ENCODE measurements around the gene NAALADL2.

The NAALADL2 gene

DNA sequence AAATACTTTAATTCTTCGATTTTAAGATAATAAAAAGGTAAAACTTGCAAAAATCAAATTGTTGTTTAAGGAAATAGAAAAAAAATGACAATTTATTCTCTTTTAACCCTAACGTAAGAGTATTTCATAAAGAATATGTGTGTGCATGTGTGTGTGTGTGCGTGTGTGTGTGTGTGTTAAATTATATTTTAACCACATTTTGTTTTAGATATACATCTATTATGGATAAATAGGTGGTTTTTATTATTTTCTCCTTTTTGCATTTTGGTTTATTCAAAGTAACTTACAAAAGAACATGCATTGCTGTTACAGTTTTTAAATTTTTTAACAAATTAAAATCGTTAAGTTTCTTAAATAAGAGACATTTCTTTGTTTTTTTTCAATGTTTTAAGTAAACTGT lies 414.4 kb downstream of the NAALADL2 start:
- no peak for DNase-seq

DNA sequence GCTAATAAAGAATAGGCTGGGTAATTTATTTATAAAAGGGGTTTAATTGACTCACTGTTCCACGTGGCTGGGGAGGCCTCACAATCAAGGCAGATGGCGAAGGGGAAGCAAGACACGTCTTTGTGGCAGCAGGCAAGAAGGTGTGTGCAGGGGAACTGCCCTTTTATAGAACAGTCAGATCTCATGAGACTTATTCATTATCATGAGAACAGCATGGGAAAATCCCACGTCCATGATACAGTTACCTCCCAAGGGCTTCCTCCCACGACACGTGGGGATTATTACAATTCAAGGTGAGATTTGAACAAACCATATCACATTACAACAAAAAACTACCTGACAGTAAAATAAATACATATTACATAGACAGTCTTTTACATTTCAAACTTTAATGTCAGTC lies 414.9 kb downstream of the NAALADL2 start:
- no peak for DNase-seq

DNA sequence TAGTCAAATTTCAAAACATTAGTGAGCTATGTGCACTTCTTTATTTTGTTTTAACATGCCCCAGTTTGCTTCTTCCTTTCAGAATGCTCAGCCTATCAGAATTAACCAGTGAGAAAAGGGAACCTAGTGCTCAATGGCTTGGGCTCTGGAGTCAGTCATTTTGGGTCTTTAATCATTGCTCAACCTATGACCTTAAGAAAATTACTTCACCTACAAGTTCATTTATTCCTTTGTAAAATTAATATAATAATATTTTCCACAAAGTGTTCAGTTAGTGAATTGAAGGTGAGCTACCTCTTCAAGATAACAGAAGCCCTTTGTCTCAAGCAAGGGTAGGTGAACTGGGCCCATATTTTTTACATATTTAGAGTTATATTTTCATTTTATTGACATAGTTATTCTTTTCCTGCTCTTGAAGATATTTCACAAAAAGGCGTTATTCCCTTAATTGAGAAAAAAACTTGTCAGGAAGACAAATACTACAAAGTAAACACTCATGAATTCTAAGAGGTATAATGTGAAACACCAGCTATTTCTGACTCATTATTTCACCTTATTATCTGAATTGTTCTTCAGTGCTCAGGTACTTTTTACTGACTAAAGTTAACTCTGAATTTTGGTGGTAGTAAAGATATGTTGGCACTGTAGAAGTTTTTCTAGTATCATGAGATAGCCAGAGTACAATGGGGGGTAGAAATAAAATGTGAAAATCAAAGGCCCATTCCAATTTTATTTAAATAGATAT lies 415.5 kb downstream of the NAALADL2 start:
- DNase-seq = no peak

DNA sequence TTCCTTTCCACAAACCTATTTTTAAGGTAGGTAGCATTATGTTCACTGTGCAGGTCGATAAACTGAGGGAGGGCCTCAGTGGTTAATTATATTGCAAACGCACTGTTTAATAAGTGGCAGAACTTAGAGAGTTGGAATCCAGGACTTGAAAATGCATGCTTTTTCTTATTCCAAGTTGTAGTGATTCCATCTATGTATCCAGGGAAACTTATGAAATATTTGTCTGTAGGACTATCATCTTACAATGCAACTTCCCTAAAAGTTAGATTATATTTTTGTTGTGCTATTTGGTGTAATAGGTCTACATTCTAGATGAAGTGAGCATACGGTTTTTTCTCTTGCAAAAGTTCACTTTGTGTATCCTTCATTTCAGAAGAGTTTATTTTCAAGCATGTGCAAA lies 419.5 kb downstream of the NAALADL2 start:
- DNase-seq = no peak

DNA sequence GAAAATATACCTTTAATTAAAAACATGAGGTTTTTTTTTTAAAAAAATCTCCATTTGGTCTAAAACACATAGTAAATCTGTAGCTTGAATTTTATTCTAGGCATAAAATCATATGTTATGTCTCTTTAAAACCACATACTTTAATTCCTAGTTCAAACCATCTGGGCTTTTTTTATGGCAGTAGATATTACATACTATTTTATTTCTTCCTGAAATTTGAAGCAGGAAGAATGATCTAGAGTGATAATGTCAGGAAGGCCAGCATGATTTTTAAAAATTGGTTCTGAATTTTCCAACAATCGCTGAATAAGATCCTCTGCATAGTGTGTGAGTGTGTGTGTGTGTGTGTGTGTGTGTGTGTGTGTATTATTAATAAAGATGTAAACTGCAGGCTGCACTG lies 420.3 kb downstream of the NAALADL2 start:
- no peak for DNase-seq

DNA sequence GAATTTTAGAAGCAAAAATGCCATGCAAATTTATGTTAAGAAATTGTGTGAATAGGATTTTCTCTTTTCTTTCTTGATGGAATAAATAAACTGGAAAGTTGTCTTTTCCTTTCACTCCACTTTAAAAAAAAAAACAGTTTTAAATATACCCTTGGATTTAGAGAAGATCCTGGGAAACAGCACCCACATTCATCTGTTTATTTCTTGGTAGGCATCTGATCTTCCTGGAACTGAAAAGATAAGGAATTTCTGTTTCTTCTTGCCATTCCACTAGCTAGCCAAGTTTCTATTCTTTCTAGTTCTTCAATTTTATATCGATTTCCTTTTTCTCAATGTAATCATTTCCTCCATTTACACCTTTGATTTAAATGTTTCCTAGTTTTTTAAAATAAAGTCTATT lies 420.8 kb downstream of the NAALADL2 start:
- DNase-seq = no peak

DNA sequence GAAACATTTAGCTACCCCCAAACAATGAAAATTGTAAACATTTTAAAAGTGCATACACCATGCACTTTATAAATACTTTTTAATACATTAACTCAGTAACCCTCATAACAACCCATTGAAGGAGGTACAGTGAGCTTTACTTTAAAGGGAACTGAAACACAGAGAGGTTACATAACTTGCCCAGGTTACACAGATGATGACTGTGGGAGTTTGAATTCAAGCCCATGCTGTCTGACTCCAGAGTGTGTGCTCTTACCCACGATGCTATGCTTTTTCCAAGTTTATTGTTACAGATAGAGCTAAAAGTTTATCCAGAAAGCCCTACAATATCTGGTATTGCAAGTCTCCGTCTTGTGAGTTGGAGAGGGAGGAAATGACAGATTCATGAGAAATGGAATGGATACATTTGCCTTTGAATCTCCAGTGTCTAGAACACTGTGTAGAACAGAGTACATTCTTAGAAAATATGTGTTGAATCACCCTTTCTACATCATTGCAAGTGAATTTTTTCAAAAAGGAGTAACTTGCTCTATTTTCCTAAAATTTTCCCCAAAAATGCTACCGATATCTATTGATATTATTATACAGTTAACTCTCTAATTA lies 428.3 kb downstream of the NAALADL2 start:
- DNase-seq = no peak

DNA sequence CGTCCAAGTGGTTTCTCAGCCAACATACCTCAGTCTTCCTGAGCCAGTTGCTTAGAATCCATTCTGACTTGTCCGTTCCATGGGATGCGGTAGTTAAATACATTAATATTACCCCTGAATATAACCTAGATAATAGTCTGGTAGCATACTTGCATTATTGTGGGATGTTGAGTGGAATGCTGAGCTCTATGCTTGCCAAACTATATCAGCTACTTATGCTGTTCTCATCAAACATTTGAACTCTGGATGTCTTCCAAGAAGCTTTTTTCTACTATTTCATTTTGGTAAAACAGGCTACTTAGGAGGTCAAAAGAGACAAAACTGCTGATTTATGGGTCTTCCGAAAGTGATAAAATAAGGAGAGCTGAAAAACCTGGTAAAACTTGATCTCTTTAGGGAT lies 429.5 kb downstream of the NAALADL2 start:
- no peak for DNase-seq

DNA sequence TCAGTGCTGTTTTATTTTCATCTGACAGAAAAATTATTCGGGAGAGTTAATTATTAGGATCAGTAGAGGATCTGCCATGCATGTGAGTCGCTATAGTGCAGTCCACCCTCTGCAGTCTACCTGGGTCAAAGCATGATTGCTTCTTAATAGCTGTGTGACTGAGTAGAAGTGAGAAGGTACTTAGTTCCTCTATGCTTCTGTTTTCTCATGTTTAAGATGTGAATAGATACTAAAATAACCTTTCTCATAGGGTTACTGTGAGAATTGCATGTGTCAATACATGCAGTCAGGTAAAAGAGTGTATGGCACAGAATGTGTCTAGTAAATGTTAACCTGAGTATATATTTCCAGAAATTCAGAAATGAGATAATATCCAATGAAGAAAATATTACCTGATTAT lies 435.7 kb downstream of the NAALADL2 start:
- DNase-seq = no peak

DNA sequence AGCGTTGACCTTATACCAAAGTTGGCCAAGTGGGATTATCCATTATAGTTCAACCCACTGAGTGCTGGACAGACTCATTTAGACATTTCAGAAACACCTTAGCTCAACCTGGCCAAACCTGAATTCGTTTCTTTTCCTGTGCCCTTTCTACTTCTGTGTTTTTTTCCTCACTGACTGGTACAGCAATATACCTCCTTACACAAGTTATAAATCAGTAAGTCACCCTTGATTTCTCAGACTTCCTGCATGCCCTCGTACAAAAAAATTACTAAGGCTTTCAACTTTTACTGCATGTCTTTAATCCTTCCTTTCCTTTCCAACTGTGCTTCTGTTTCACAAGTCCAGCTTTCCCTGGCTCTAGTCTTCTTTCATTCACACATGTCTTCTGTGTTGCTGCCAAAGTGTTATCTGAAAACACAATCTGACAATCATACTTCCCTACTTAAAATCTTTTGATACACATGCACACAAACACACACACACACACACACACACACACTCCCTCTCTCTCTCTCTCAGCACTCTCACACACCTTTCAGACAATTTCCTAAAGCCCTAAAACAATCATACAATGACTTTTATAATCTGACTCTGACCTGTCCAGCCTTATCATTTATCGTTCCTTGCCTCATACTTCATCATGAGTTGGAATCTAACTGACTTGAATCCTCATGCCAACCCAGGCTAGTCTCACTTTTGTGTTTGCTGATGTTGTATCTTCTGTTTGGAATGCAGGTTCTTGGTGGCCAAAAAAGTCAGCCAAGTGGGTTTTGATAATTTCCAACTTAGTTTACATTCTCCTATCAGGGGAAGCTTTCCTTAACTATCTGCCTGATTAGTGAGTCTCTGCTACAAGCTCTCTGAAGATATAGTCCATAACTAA lies 436.4 kb downstream of the NAALADL2 start:
- DNase-seq = no peak

DNA sequence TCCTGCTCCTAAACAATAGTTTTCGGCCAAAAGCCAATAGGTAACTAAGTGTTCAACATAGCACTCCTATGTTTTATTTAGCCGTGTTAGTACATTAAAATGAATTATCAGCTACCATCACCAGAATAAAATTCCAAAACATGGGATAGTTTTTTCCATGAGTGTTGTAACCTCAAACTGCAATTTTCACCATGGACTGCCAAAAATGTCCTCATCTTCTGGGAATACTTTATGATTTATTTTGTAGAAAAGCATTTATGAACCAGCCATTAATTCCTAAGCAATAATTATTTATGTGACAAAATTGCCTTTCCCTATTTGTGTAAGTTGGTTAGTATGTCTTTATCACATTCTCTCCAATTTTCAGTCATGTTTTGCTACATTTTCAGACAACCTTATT lies 438.1 kb downstream of the NAALADL2 start:
- DNase-seq = no peak

DNA sequence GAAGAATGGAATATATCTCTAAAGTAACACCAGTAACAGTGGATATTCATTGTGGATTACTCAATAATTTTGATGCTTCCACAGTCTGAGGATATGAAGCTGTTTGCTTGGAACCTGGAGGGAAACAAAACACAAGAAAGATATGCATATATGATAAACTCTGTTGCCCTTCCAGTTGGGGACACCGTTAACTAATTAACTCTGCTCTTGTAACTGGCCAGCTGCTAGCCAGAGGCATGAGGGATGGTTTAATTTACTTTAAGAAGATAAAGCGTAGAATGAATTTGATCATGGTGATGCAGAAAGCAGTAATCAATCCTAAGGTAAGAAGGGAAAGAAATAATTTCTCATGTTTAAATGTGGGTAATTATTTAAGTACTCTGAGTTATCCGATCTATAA lies 442.6 kb downstream of the NAALADL2 start:
- DNase-seq = no peak

DNA sequence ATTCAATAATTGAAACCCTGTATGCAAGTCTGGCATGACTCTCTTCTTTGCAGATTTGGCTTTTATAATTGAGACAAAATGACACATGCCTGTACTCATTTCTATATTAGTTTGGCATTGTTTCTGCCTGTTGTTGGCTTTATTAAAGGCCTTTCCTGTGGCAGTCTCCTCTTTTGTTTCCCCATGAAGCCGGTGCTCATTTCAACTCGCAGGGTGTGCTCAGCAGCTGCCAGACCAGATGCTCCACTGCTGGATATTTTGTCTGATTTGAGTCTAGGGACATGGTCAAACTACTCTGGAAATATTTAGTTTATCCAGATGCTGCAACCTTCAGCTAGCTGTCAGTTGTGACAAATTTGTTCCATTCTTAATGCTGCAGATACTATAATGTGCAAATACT lies 445.3 kb downstream of the NAALADL2 start:
- DNase-seq = no peak

DNA sequence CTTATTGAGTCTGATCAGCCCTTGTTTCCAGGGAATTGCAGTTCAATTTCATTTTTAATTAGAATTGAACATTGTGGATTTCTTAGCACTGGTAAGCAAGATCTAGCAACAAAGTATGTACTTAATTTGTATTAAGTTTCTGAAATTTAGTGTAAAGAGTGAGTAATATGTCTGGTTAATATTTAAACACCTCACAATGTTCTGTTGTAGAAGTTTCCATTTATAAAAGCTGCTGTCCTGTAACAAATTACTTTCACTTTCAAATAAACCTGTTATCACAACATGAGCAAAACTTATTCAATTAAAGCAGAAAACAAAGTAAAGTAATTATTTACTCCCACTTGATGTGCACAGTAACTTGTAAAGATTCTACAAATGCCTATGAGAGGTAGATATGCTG lies 448.5 kb downstream of the NAALADL2 start:
- no peak for DNase-seq

DNA sequence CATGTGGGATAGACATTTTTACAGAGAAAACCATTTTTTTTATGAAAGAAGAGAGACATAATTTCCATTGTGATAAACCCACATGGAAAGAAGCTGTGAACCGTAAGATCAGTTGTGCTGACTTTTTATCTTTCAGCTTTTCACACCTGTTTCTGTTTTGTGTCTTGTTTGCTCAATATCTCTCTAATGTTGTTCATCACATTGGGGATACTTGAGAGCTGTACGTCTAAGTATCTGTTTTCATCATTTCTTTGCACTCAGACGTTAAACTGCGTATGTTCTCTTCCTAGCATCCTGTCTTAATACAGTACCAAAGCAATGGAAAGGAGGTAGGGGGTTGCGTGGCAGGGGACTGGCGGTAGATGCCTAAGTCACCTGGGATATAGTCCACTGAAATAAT lies 449.0 kb downstream of the NAALADL2 start:
- no peak for DNase-seq

DNA sequence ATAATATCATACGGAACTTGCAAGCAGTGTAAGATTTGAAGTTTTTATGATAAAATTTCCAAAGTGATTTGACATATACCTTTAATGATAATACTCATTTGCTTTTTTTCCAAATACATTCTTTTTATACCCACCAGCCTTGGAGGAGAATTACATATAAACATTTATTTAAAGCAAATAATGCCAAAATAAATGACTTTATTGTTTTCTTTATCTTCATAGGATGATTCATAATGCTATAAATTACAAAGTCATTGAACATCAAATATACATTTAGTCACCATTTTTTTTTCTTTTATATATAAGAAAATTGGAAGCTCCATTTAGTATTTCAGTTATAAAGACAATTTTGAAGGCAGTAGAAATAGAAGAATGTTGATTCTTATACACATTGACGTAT lies 450.9 kb downstream of the NAALADL2 start:
- no peak for DNase-seq

DNA sequence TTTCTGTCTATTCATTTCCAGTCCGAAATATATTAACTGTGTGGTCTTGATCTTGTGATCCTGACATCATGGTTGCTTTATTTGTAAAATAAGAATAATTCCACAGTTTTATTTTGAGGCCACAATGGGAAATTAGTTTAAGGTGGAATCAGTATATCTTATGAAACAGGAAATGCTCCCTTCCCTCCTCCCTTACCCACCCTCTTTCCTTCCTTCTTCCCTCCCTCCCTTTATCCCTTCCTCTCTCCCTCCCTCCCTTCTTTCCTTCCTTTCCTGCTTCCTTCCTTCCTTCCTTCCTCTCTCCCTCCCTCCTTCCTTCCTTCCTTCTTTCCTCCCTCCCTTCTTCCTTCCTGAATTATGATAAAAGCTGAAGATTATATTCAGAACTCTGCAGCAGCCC lies 452.3 kb downstream of the NAALADL2 start:
- DNase-seq = no peak

DNA sequence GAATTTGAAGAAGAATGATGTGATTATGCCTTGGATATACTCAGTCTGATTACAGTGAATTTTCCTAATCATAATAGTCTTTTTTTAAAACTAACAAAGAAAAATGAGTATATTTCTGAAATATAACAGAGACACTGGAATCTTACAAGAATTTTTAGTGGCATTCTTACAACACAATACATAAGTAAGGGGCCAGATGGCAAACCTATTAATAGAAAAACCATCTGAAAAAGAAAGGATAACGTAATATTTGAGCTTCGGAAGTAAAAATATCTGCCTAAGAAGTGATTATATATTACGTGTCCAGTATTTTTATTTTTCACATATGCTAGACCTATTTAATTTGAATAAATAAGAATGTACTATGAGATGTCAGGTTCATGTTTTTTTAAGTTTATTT lies 452.8 kb downstream of the NAALADL2 start:
- DNase-seq = no peak

DNA sequence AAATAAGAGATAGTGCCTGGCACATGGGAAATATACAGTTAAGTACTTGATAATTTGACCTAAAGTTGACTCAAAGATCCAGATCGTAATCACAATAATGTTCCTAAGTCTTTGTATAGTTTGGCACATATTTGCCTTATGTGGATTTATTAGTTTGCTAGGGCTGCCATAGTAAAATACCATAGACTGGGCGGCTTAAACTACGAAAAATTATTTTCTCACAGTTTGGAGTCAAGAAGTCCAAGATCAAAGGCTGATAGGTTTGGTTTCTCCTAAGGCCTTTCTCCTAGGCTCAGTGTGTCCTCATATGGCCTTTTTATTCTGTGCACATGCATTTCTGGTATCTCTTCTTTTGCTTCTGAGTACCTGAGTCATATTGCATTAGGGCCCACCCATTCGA lies 453.7 kb downstream of the NAALADL2 start:
- no peak for DNase-seq

DNA sequence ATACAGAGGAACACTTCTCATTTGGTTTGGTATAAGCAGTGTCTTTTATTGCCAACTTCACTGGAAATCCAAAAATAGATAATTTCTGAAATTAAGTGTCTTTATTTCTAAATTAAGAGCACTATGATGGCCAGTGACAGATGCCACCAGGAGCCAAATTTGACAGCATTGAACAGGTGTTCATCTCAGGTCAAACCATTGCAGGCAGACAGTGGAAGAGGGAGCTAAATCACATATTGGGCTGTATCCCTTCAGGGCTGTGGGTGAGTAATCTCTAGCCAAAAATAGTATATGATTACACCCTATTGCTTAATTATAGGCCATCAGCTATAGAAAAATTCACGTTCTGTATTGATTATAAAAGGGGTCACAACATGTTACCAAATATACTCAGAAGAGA lies 457.7 kb downstream of the NAALADL2 start:
- DNase-seq = no peak

DNA sequence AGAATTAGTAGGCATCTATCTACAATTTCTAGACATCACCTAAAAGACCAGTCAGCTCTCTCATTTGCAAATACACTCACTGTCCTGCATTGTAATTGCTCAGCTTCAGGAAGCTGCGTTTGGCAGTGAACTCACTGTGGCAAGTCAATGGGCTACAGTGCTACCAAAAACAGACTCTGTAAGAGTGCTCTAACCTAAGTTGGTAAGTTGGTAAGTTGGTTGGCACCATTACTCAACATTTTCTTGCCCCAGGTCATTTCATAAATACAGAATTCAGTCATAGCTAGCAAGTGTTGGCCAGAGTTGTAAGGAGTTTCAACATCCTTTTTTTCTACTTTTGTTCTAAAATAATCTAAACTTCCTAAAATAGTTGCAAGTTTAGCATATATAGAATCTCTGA lies 466.3 kb downstream of the NAALADL2 start:
- no peak for DNase-seq

DNA sequence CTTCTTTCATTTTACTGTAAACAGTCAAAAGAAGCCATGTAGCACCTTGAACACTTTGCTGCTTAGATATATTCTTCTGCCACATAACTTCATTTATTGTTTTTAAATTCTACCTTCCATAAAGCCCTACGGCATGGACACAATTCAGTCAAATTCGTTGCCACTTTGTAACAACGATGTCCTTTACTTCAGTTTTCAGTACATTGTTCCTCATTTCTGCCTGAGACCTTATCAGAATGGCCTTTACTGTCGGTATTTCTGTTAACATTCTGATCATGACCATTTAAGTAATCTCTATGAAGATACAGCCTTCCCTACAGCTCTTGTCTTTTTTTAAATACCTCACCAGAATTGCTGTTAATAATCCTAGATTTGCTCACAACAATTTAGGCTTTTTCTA lies 466.9 kb downstream of the NAALADL2 start:
- DNase-seq = no peak

DNA sequence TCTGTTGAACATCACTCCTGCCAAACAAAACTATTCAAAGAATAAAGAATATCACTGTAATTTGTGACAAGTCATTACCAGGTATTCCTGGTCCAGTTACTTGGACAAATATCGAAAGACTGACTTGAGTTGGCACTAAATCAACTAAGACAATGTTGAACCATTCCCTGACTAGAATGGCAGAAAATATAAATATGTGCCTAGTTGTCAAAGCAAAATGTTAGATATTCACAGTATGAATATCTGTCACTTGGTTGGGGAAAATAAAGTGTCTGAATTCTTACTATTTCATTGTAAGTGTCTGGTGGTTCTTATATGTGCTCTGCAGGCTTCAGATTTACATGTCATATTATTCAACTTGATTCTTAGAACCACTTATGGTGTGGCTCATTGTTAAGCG lies 470.2 kb downstream of the NAALADL2 start:
- DNase-seq = no peak

DNA sequence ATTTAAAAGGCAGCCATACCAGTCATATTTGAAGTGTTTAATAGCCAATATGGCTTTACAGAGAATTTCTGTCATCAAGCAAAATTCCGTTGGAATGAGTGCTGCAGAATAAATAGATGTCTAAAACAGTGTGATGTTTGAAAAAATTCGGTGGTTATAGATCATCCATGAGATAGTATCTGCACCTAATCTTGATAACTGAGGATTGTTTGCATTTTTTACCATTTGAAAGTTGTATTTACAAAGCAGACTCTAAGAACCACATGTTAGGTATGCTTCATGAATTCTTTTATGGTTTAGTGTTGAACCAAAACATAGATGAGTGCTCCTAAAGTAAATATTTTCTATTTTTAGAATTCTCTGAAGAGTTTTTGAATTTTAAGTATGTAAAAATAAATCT lies 476.1 kb downstream of the NAALADL2 start:
- no peak for DNase-seq

Measured in NCI-H1048 (cell line).